HCT116 (cell line): ENCODE data around the gene TMEM9. TPM values are rescaled to one million over a fixed set of nuclear protein-coding genes. Genes with fewer than 3 reads are reported as not detected.

Experiments used
- ATAC-seq: fragments of 200-7000 bp; cut with Tn5 transposase; 2 replicates; pipeline ENCODE4 v1.9.1; 2020; ENCODE audit warnings: mild to moderate bottlenecking, moderate library complexity
- BruUV-seq: library from RNA; stranded (reverse); fragments of 400-500 nt; replicated peaks from 2 replicates; lab custom pipeline; 2021; lab: Mats Ljungman, UMichigan
- CTCF ChIA-PET: fragments of 300-600 bp; sonication (Branson Sonifier 250); formaldehyde crosslinking; loops from one replicate; lab custom pipeline; 2021; ENCODE audit warnings: antibody characterized with exemption; lab: Charles Lee
- POLR2A ChIA-PET: fragments of 300-600, 350-600 bp; sonication (Branson Sonifier 250); formaldehyde crosslinking; loops from one replicate; lab custom pipeline; 2021; ENCODE audit warnings: antibody characterized with exemption; lab: Charles Lee
- RAD21 ChIA-PET, 2 experiments: fragments of 300-600 bp; sonication (Branson Sonifier 250); formaldehyde crosslinking; loops; one replicate each; lab custom pipeline; 2023; ENCODE audit warnings: low total read pairs in 2 of 2; ENCODE audit not compliant: uncharacterized antibody in 2 of 2, unreplicated experiment in 2 of 2, low non-redundant PET in 1 of 2; lab: Charles Lee
- DNase-seq: peaks from one replicate; pipeline ENCODE4 v3.0.0-alpha.2; 2010; ENCODE audit warnings: low read depth, low spot score
- H2AFZ ChIP-seq: fragments of 200-600 bp; shearing (Covaris generic), sonication (generic); 2 replicates; pipeline ENCODE4 v1.6.1; 2017; ENCODE audit warnings: low read depth, mixed run types, mixed read lengths, antibody characterized with exemption, low read length; ENCODE audit not compliant: poor library complexity, severe bottlenecking
- H3K27ac ChIP-seq: 2 replicates; pipeline ENCODE4 v1.5.1; 2012; ENCODE audit warnings: low read depth, low read length
- H3K27me3 ChIP-seq: fragments of 200-600 bp; sonication (generic); 2 replicates; pipeline ENCODE4 v1.6.1; 2016; ENCODE audit warnings: mixed run types, low read length, mixed read lengths; ENCODE audit not compliant: insufficient read depth
- H3K36me3 ChIP-seq, 2 experiments: fragments of 200-500 bp in 1 of 2; fragments of 200-600 bp in 1 of 2; sonication (Bioruptor generic) in 1 of 2; sonication (generic) in 1 of 2; 2 replicates each; pipeline versions ENCODE4 v1.5.1 to v1.6.1; 2014 to 2016; ENCODE audit warnings: low read length in 2 of 2, inconsistent platforms in 1 of 2, mixed read lengths in 1 of 2, mixed run types in 1 of 2; ENCODE audit not compliant: insufficient read depth in 2 of 2, control insufficient read depth in 1 of 2
- H3K4me1 ChIP-seq, 2 experiments: fragments of 200-600 bp in 1 of 2; sonication (generic) in 1 of 2; 2 replicates each; pipeline versions ENCODE4 v1.5.1 to v1.6.1; 2012 to 2017; ENCODE audit warnings: low read length in 2 of 2, inconsistent platforms in 1 of 2, mild to moderate bottlenecking in 1 of 2, mixed read lengths in 1 of 2, mixed run types in 1 of 2, moderate library complexity in 1 of 2; ENCODE audit not compliant: insufficient read depth in 2 of 2, control insufficient read depth in 1 of 2
- H3K4me2 ChIP-seq: fragments of 200-600 bp; sonication (generic); 2 replicates; pipeline ENCODE4 v1.6.1; 2017; ENCODE audit warnings: mixed run types, low read length, mixed read lengths
- H3K4me3 ChIP-seq, 2 experiments: fragments of 200-600 bp in 1 of 2; sonication (generic) in 1 of 2; replicated peaks in 1 of 2; 2 replicates each; pipeline ENCODE4 v1.5.1; 2011 to 2016; ENCODE audit warnings: low read length in 2 of 2, control low read depth in 1 of 2, low read depth in 1 of 2, mild to moderate bottlenecking in 1 of 2, mixed read lengths in 1 of 2, mixed run types in 1 of 2
- H3K79me2 ChIP-seq: fragments of 200-600 bp; sonication (generic); 2 replicates; pipeline ENCODE4 v1.6.1; 2017; ENCODE audit warnings: mild to moderate bottlenecking, mixed run types, low read length, moderate library complexity, mixed read lengths; ENCODE audit not compliant: insufficient read depth
- H3K9ac ChIP-seq: fragments of 200-600 bp; sonication (generic); 2 replicates; pipeline ENCODE4 v1.6.1; 2016; ENCODE audit warnings: low read length, mixed read lengths
- H3K9me2 ChIP-seq: fragments of 200-600 bp; sonication (generic), shearing (Covaris generic); 2 replicates; pipeline ENCODE4 v1.6.1; 2017; ENCODE audit warnings: mixed run types, mild to moderate bottlenecking, moderate library complexity; ENCODE audit not compliant: insufficient read depth
- H3K9me3 ChIP-seq, 2 experiments: fragments of 200-500 bp in 1 of 2; fragments of 200-600 bp in 1 of 2; sonication (Bioruptor generic) in 1 of 2; sonication (generic) in 1 of 2; 2 replicates each; pipeline ENCODE4 v1.6.1; 2014 to 2017; ENCODE audit warnings: low read length in 2 of 2, mixed read lengths in 2 of 2, inconsistent platforms in 1 of 2, low read depth in 1 of 2, mild to moderate bottlenecking in 1 of 2, mixed run types in 1 of 2, moderate library complexity in 1 of 2; ENCODE audit not compliant: control insufficient read depth in 1 of 2, insufficient read depth in 1 of 2
- H4K20me1 ChIP-seq: fragments of 200-600 bp; sonication (generic), shearing (Covaris generic); 2 replicates; pipeline ENCODE4 v1.6.1; 2017; ENCODE audit warnings: mixed run types, mild to moderate bottlenecking, moderate library complexity; ENCODE audit not compliant: insufficient read depth
- CBX3 ChIP-seq: IDR thresholded peaks from 2 replicates; pipeline ENCODE4 v1.6.1; 2012; ENCODE audit warnings: low read depth
- CEBPB ChIP-seq: IDR thresholded peaks from 2 replicates; pipeline ENCODE4 v1.6.1; 2012; ENCODE audit warnings: low read depth
- EGR1 ChIP-seq: IDR thresholded peaks from 2 replicates; pipeline ENCODE4 v1.6.1; 2012; ENCODE audit warnings: low read depth
- ELF1 ChIP-seq: IDR thresholded peaks from 2 replicates; pipeline ENCODE4 v1.6.1; 2012; ENCODE audit warnings: low read depth, borderline replicate concordance
- EZH2 ChIP-seq: fragments of 200-600 bp; sonication (generic); IDR thresholded peaks from 2 replicates; pipeline ENCODE4 v1.6.1; 2017; ENCODE audit warnings: antibody characterized with exemption, mixed run types
- EZH2phosphoT487 ChIP-seq: fragments of 200-600 bp; IDR thresholded peaks from 2 replicates; pipeline ENCODE4 v1.6.1; 2018; ENCODE audit warnings: antibody characterized with exemption, borderline replicate concordance
- FOSL1 ChIP-seq: IDR thresholded peaks from 2 replicates; pipeline ENCODE4 v1.6.1; 2012; ENCODE audit warnings: low read depth
- POLR2AphosphoS5 ChIP-seq: IDR thresholded peaks from 2 replicates; pipeline ENCODE4 v1.6.1; 2011; ENCODE audit warnings: mild to moderate bottlenecking, low read depth, low read length, moderate library complexity
- RAD21 ChIP-seq: IDR thresholded peaks from 2 replicates; pipeline ENCODE4 v1.6.1; 2012; ENCODE audit warnings: low read depth, mild to moderate bottlenecking
- SIN3A ChIP-seq: IDR thresholded peaks from 2 replicates; pipeline ENCODE4 v1.6.1; 2012; ENCODE audit warnings: low read depth
- SP1 ChIP-seq: IDR thresholded peaks from 2 replicates; pipeline ENCODE4 v1.6.1; 2012; ENCODE audit warnings: low read depth
- SRF ChIP-seq: IDR thresholded peaks from 2 replicates; pipeline ENCODE4 v1.6.1; 2012; ENCODE audit warnings: low read depth
- TCF7L2 ChIP-seq: IDR thresholded peaks from 2 replicates; pipeline ENCODE4 v1.7.0; 2011; ENCODE audit warnings: borderline replicate concordance, inconsistent platforms; ENCODE audit not compliant: insufficient read depth, insufficient read length; ENCODE audit errors: extremely low read depth
- YY1 ChIP-seq: IDR thresholded peaks from 2 replicates; pipeline ENCODE4 v1.6.1; 2011; ENCODE audit warnings: low read length, low read depth, moderate library complexity, mild to moderate bottlenecking; ENCODE audit not compliant: insufficient replicate concordance; ENCODE audit errors: extremely low read depth
- ZNF274 ChIP-seq: fragments of 200-500 bp; sonication (Bioruptor generic); IDR thresholded peaks from 2 replicates; pipeline ENCODE4 v1.6.1; 2014; ENCODE audit warnings: mild to moderate bottlenecking, low read depth, low read length, inconsistent platforms
- intact Hi-C: fragments of 100-400 bp; cut with micrococcal nuclease; formaldehyde crosslinking; loops from 2 replicates; pipeline ENCODE4 v1.10.0; 2022
- total RNA-seq: library from RNA; stranded (reverse); gene quantifications from one replicate; pipeline ENCODE4 v1.2.1, GENCODE V29; 2021; ENCODE audit not compliant: unreplicated experiment
- TF ChIP-seq, protein P1 (sequence below), 3 experiments: fragments of 200-600 bp in 1 of 3; sonication (generic) in 1 of 3; IDR thresholded peaks in 2 of 3; conservative IDR thresholded peaks in 1 of 3; 2 replicates each; pipeline ENCODE4 v1.5.1; 2012 to 2017; ENCODE audit warnings: low read depth in 2 of 3, low read length in 2 of 3, antibody characterized with exemption in 1 of 3, borderline replicate concordance in 1 of 3, control low read depth in 1 of 3, mild to moderate bottlenecking in 1 of 3, mixed read lengths in 1 of 3, mixed run types in 1 of 3, moderate library complexity in 1 of 3; ENCODE audit not compliant: insufficient read depth in 1 of 3
- TF ChIP-seq, protein P2 (sequence below): IDR thresholded peaks from 2 replicates; pipeline ENCODE4 v1.6.1; 2012; ENCODE audit warnings: low read depth

Gene TMEM9
- total RNA-seq, 1 experiment from 2014 or later = 66.3 TPM

DNA sequence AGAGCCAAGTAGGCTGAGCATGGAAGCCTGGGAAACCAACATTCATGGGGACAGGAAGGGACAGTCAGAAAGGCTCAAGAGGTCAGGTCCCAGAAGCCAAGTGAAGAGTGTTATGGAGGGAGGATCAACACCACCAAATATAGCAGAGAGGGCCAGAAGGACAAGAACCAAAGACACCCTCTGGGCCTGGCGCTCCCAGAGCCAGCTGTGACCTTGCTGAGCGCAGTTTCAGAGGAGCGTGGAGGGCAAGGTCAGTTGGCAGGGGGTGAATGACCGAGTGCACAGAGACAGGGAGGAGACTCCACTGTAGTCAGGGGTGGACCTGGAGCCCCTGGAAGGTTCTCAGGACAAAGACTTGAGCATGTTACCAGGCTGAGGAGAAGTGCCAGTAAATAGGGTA, 22.9 kb downstream of the TMEM9 start:
- no peak overlapping the region for H2AFZ ChIP-seq
- ChIA-PET CTCF (no interaction called here), RAD21 (no interaction called here), POLR2A (no interaction called here)
- H3K4me1 ChIP-seq = peaks cover 10 to 21% of the 10 kb centered on the region in 2 experiments
- no peak overlapping the region for H3K4me2 ChIP-seq
- H3K36me3 ChIP-seq = no peaks in the 10 kb centered on the region
- H3K9ac ChIP-seq = no peak overlapping the region
- TF ChIP-seq CBX3 = no peak
- TF ChIP-seq TCF7L2 = no peak
- TF ChIP-seq, protein P1, sequence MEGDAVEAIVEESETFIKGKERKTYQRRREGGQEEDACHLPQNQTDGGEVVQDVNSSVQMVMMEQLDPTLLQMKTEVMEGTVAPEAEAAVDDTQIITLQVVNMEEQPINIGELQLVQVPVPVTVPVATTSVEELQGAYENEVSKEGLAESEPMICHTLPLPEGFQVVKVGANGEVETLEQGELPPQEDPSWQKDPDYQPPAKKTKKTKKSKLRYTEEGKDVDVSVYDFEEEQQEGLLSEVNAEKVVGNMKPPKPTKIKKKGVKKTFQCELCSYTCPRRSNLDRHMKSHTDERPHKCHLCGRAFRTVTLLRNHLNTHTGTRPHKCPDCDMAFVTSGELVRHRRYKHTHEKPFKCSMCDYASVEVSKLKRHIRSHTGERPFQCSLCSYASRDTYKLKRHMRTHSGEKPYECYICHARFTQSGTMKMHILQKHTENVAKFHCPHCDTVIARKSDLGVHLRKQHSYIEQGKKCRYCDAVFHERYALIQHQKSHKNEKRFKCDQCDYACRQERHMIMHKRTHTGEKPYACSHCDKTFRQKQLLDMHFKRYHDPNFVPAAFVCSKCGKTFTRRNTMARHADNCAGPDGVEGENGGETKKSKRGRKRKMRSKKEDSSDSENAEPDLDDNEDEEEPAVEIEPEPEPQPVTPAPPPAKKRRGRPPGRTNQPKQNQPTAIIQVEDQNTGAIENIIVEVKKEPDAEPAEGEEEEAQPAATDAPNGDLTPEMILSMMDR (IDR thresholded peaks at IDR 0.05 in 2 of 3, conservative IDR thresholded peaks at IDR 0.05 in 1 of 3; ENCODE audit: borderline replicate concordance in 1 of 3, insufficient read depth in 1 of 3, low read depth in 2 of 3, low read length in 2 of 3) = no peak
- TF ChIP-seq YY1 = no peak
- no peak for TF ChIP-seq POLR2AphosphoS5
- no peak for TF ChIP-seq FOSL1
- TF ChIP-seq EZH2phosphoT487 = no peak
- TF ChIP-seq SRF = no peak
- TF ChIP-seq CEBPB = no peak
- TF ChIP-seq EGR1 = no peak
- TF ChIP-seq ELF1 = no peak
- TF ChIP-seq ZNF274 = no peak
- no peak for TF ChIP-seq RAD21
- TF ChIP-seq, protein P2, sequence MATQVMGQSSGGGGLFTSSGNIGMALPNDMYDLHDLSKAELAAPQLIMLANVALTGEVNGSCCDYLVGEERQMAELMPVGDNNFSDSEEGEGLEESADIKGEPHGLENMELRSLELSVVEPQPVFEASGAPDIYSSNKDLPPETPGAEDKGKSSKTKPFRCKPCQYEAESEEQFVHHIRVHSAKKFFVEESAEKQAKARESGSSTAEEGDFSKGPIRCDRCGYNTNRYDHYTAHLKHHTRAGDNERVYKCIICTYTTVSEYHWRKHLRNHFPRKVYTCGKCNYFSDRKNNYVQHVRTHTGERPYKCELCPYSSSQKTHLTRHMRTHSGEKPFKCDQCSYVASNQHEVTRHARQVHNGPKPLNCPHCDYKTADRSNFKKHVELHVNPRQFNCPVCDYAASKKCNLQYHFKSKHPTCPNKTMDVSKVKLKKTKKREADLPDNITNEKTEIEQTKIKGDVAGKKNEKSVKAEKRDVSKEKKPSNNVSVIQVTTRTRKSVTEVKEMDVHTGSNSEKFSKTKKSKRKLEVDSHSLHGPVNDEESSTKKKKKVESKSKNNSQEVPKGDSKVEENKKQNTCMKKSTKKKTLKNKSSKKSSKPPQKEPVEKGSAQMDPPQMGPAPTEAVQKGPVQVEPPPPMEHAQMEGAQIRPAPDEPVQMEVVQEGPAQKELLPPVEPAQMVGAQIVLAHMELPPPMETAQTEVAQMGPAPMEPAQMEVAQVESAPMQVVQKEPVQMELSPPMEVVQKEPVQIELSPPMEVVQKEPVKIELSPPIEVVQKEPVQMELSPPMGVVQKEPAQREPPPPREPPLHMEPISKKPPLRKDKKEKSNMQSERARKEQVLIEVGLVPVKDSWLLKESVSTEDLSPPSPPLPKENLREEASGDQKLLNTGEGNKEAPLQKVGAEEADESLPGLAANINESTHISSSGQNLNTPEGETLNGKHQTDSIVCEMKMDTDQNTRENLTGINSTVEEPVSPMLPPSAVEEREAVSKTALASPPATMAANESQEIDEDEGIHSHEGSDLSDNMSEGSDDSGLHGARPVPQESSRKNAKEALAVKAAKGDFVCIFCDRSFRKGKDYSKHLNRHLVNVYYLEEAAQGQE = no peak
- no peak for TF ChIP-seq SP1
- no peak for TF ChIP-seq EZH2
- no peak for TF ChIP-seq SIN3A
- ATAC-seq = no peak
- no peaks in the 10 kb centered on the region for H3K79me2 ChIP-seq
- DNase-seq = no peak
- no peaks in the 10 kb centered on the region for H3K27me3 ChIP-seq
- no peaks in the 10 kb centered on the region for H3K9me3 ChIP-seq
- no peak overlapping the region for H3K27ac ChIP-seq
- BruUV-seq = no TSS peak
- intact Hi-C loops = no loop called here
- H3K9me2 ChIP-seq = no peaks in the 10 kb centered on the region
- no peak overlapping the region for H3K4me3 ChIP-seq
- no peaks in the 10 kb centered on the region for H4K20me1 ChIP-seq
